Upper lobe of left lung (tissue), 6 donors: ENCODE measurements around the gene CXXC4. TPM values are rescaled to one million over a fixed set of nuclear protein-coding genes. Genes with fewer than 3 reads are reported as not detected.
A peak's percentile ranks its signal among the peaks of the same experiment; 100 is the strongest.

ENCODE experiments used
- ATAC-seq, 2 donors: fragments of 200-7000 bp; cut with Tn5 transposase; one replicate each; pipeline ENCODE4 v1.9.1; 2022; ENCODE audit warnings: mild to moderate bottlenecking in 2 of 2, moderate library complexity in 2 of 2; ENCODE audit not compliant: low FRiP score in 2 of 2
- DNase-seq, 2 donors: peaks; one replicate each; pipeline ENCODE4 v3.0.0-alpha.2; 2019 to 2020
- H3K27ac ChIP-seq, 4 donors: fragments of 200-600 bp; sonication (generic); one replicate each; pipeline ENCODE4 v1.5.1; 2016 to 2019
- H3K27me3 ChIP-seq, 4 donors: fragments of 200-600 bp; sonication (generic); one replicate each; pipeline ENCODE4 v1.5.1; 2017 to 2019
- H3K36me3 ChIP-seq, 4 donors: fragments of 200-600 bp; sonication (generic); one replicate each; pipeline ENCODE4 v1.5.1; 2016 to 2019
- H3K4me1 ChIP-seq, 4 donors: fragments of 200-600 bp; sonication (generic); one replicate each; pipeline ENCODE4 v1.5.1; 2018 to 2019
- H3K4me3 ChIP-seq, 4 donors: fragments of 200-600 bp; sonication (generic); one replicate each; pipeline ENCODE4 v1.5.1; 2017 to 2019; ENCODE audit warnings: mild to moderate bottlenecking in 2 of 4, moderate library complexity in 1 of 4
- H3K9me3 ChIP-seq, 4 donors: fragments of 200-600 bp; sonication (generic); one replicate each; pipeline ENCODE4 v1.5.1; 2018 to 2019
- EP300 ChIP-seq, 4 donors: sonication (generic); formaldehyde crosslinking; IDR thresholded peaks; one replicate each; pipeline ENCODE4 v1.5.1; 2017; ENCODE audit warnings: antibody characterized with exemption in 4 of 4, control low read depth in 2 of 4
- POLR2A ChIP-seq, 4 donors: fragments of 450-650 bp; IDR thresholded peaks; one replicate each; pipeline ENCODE4 v1.5.1; 2016 to 2017; ENCODE audit warnings: antibody characterized with exemption in 4 of 4, mild to moderate bottlenecking in 2 of 4
- POLR2AphosphoS5 ChIP-seq, 2 donors: sonication (generic); formaldehyde crosslinking; IDR thresholded peaks; one replicate each; pipeline ENCODE4 v1.5.1; 2017; ENCODE audit warnings: antibody characterized with exemption in 2 of 2
- WGBS, 2 donors: methylation state at CpG; one replicate each; pipeline ENCODE4 v1.1.5; 2017 to 2018; 5-methylcytosine and 5-hydroxymethylcytosine counted together
- total RNA-seq, 6 donors: library from RNA; depleted of rRNA in 4 of 6; stranded (reverse); fragments of >200 nt in 4 of 6; gene quantifications; one replicate each; pipeline versions ENCODE4 v1.1.0 to v1.2.1, GENCODE V29; 2016 to 2021
- TF ChIP-seq, protein P1 (sequence below), 6 experiments: fragments of 450-650 bp in 4 of 6; fragments of 200-600 bp in 2 of 6; sonication (generic) in 2 of 6; IDR thresholded peaks; one replicate each; pipeline ENCODE4 v1.5.1; 2016 to 2019; ENCODE audit warnings: antibody characterized with exemption in 6 of 6
- donor health status: DM: no; HTN: no; CAD: no; lungs with moderate emphysema.
- donor health status: DM: no; HTN: yes; CAD: no; lungs with severe emphysema.

Gene CXXC4
- total RNA-seq, 6 donors from 2014 or later, result 0.46 to 3.1 (median 1.3) TPM

GRCh38 chr4:104492183-104492771 is 2.4 kb downstream of the CXXC4 start:
- peak overlapping the region in 3 of 4 donors; percentile 51 to 64 (median 64) for H3K4me3 ChIP-seq
- 15 to 16% methylated on average over 7 of the region's 7 CpGs for WGBS, 2 donors
- no peaks in the 10 kb centered on the region for H3K36me3 ChIP-seq
- ATAC-seq (no peak), DNase-seq (no peak)
- no peaks in the 10 kb centered on the region for H3K9me3 ChIP-seq
- H3K27me3 ChIP-seq, result no peaks in the 10 kb centered on the region
- H3K4me1 ChIP-seq, result peaks cover 7 to 28% (median 10%) of the 10 kb centered on the region in 4 donors
- H3K27ac ChIP-seq, result peak overlapping the region in 3 of 4 donors; percentile 11 to 80 (median 75)
- no peak for TF ChIP-seq POLR2AphosphoS5 (IDR thresholded peaks at IDR 0.05)
- TF ChIP-seq POLR2A (IDR thresholded peaks at IDR 0.05), result no peak
- TF ChIP-seq, protein P1, sequence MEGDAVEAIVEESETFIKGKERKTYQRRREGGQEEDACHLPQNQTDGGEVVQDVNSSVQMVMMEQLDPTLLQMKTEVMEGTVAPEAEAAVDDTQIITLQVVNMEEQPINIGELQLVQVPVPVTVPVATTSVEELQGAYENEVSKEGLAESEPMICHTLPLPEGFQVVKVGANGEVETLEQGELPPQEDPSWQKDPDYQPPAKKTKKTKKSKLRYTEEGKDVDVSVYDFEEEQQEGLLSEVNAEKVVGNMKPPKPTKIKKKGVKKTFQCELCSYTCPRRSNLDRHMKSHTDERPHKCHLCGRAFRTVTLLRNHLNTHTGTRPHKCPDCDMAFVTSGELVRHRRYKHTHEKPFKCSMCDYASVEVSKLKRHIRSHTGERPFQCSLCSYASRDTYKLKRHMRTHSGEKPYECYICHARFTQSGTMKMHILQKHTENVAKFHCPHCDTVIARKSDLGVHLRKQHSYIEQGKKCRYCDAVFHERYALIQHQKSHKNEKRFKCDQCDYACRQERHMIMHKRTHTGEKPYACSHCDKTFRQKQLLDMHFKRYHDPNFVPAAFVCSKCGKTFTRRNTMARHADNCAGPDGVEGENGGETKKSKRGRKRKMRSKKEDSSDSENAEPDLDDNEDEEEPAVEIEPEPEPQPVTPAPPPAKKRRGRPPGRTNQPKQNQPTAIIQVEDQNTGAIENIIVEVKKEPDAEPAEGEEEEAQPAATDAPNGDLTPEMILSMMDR (IDR thresholded peaks at IDR 0.05), result no peak
- TF ChIP-seq EP300 (IDR thresholded peaks at IDR 0.05), result no peak

DNA sequence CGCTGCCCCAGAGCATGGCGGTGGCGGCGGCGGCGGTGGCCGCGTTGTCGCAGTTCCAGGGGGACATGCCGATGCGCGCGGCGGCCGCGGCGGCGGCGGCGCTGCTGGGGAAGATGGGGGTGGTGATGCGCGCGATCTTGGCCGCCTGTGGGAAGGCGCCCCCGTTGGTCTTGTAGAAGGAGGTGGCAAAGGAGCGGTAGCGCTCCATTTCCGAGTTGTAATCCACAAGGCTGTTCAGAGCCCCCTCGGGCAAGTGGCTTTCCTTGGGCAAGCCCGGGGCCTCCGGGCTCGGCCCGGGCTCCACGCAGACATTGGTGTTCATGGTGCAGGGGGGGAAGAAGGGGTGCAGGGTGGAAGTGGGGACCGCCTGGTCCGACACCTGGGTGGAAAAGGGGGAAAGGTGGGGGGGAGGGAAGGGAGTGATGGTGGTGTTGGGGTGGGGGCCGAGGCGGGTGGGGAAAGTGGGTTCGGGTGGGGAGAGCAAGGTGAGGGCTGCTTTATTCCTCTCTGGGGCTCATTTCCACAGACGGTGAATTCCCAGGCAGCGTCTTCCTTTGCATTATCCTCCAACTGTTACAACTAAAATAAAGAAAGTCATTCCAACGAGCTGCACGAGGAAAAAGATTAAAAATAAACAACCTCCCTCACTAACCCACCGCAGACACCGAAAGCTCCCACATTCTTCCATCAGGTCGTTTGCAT is 3.1 kb downstream of the CXXC4 start:
- H3K9me3 ChIP-seq, result no peaks in the 10 kb centered on the region
- no peaks in the 10 kb centered on the region for H3K36me3 ChIP-seq
- 0% methylated on average over 10 to 29 of the region's 47 CpGs for WGBS, 2 donors
- peaks cover 7 to 28% (median 10%) of the 10 kb centered on the region in 4 donors for H3K4me1 ChIP-seq
- H3K27me3 ChIP-seq, result no peaks in the 10 kb centered on the region
- ATAC-seq (peak in 1 of 2 donors; percentile 23), DNase-seq (peak; percentile 32 to 91)
- H3K4me3 ChIP-seq, result peak overlapping the region; percentile 51 to 65 (median 64)
- TF ChIP-seq, protein P1 (IDR thresholded peaks at IDR 0.05), result no peak
- TF ChIP-seq POLR2A (IDR thresholded peaks at IDR 0.05) (no peak), POLR2AphosphoS5 (IDR thresholded peaks at IDR 0.05) (no peak), EP300 (IDR thresholded peaks at IDR 0.05) (no peak)
- peak overlapping the region; percentile 39 to 80 (median 70) for H3K27ac ChIP-seq

DNA sequence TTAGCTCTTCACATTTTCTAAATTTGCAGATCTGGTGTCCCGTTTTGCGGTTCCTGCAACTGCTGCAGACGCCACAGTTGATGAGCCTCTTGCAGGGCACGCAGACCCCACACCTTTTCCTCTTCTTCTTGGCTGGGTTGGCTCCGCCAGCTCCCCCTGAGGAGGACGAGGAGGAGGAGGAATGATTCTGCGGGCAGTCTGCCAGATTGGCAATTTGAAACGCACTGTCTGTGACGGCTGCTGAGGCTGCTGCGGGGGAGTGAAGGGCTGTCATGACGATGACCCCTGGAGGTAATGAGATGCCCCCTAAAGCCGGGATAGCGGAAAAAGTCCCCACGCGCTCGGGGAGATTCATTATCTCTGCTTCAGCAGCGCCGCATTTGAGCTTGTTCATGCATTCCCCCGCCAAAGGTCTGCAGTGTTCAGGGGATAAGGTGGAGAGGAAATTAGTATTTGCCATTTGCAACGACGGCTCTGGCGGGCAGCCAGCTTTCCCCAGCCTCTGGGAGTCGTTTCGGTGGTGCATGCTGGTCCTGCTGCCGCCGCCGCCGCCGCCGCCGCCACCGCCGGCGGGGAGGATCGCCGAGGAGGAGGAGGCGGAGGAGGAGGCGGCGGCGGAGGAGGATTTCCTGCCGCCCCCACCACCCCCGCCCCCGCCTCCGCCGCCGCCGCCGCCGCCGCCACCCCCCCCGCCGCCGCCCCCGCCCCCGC is 3.8 kb downstream of the CXXC4 start:
- peaks cover 7 to 28% (median 10%) of the 10 kb centered on the region in 4 donors for H3K4me1 ChIP-seq
- peak overlapping the region; percentile 45 to 64 (median 58) for H3K4me3 ChIP-seq
- H3K27me3 ChIP-seq, result no peaks in the 10 kb centered on the region
- 0 to 3% methylated on average over 19 to 29 of the region's 55 CpGs for WGBS, 2 donors
- peak overlapping the region in 2 of 4 donors; percentile 6 to 75 for H3K27ac ChIP-seq
- ATAC-seq, result peak in 1 of 2 donors; percentile 67
- H3K9me3 ChIP-seq, result no peaks in the 10 kb centered on the region
- TF ChIP-seq POLR2AphosphoS5 (IDR thresholded peaks at IDR 0.05) (no peak), POLR2A (IDR thresholded peaks at IDR 0.05) (no peak), EP300 (IDR thresholded peaks at IDR 0.05) (no peak)
- TF ChIP-seq, protein P1 (IDR thresholded peaks at IDR 0.05), result no peak
- peak; percentile 62 to 91 for DNase-seq
- no peaks in the 10 kb centered on the region for H3K36me3 ChIP-seq

DNA sequence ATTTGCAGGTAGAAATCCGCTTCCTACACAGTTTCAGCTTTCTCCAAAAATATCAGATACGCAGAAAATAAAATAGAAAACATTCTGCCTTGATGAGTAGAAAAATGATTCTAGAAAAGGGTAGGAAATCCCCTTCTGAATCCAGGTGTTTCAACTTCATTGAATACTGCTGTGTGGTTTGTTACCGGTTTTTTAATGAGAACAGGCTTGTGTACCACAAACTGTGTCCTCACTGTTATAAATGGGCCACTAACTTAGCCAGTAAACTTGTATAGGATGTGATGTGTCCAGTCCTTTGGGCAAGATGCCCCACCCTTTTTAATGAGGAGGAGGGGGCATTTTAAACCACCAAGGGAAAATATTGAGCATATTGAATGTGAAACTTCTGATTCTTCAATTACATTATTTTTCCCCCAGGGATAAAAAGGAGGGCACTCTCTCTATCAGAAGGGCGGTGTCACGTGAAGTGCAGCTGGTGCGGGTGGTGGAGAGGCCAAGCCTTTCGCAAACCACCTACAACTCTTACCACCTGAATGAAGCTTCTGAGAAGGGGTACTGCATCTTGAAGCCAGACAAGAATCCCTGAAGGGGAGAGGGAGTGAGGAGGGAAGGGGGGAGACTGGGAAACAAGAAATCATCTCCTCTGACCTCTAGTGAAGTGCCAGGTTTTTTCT is 4.5 kb downstream of the CXXC4 start:
- TF ChIP-seq EP300 (IDR thresholded peaks at IDR 0.05) (no peak), POLR2AphosphoS5 (IDR thresholded peaks at IDR 0.05) (no peak), POLR2A (IDR thresholded peaks at IDR 0.05) (no peak)
- TF ChIP-seq, protein P1 (IDR thresholded peaks at IDR 0.05), result no peak
- 43 to 47% methylated on average over 7 of the region's 7 CpGs for WGBS, 2 donors
- peak in 1 of 2 donors; percentile 41 for DNase-seq
- H3K27me3 ChIP-seq, result no peaks in the 10 kb centered on the region
- ATAC-seq, result no peak
- H3K4me3 ChIP-seq, result peak overlapping the region in 3 of 4 donors; percentile 51 to 64 (median 64)
- peak overlapping the region in 1 of 4 donors; percentile 6 for H3K27ac ChIP-seq
- H3K9me3 ChIP-seq, result no peaks in the 10 kb centered on the region
- no peaks in the 10 kb centered on the region for H3K36me3 ChIP-seq
- peaks cover 6 to 28% (median 9%) of the 10 kb centered on the region in 4 donors for H3K4me1 ChIP-seq
